GM23338 (cell line): ENCODE measurements around the gene UNK. TPM values are rescaled to one million over a fixed set of nuclear protein-coding genes. Genes with fewer than 3 reads are reported as not detected.
A peak's percentile ranks its signal among the peaks of the same experiment; 100 is the strongest.

Source experiments
- ATAC-seq: fragments of 200-7000 bp; cut with Tn5 transposase; 3 replicates; pipeline ENCODE4 v1.9.1; 2020
- DNase-seq: peaks from one replicate; pipeline ENCODE4 v3.0.0-alpha.2; 2015; ENCODE audit warnings: low spot score
- H2AFZ ChIP-seq: fragments of 200-600 bp; sonication (generic); 2 replicates; pipeline ENCODE4 v1.8.0; 2016; ENCODE audit warnings: antibody characterized with exemption, mild to moderate bottlenecking, moderate library complexity
- H3F3A ChIP-seq: fragments of 200-600 bp; sonication (generic); replicated peaks from 2 replicates; pipeline ENCODE4 v1.8.0; 2017; ENCODE audit warnings: antibody characterized with exemption, mixed run types, low read depth
- H3K27ac ChIP-seq: fragments of 200-600 bp; sonication (generic); 2 replicates; pipeline ENCODE4 v1.6.1; 2016; ENCODE audit warnings: low read depth
- H3K27me3 ChIP-seq: fragments of 200-600 bp; sonication (generic); 2 replicates; pipeline ENCODE4 v1.8.0; 2016; ENCODE audit warnings: mild to moderate bottlenecking, mixed run types, moderate library complexity; ENCODE audit not compliant: insufficient read depth
- H3K36me3 ChIP-seq: fragments of 200-600 bp; sonication (generic); 2 replicates; pipeline ENCODE4 v1.8.0; 2016; ENCODE audit warnings: mild to moderate bottlenecking; ENCODE audit not compliant: insufficient read depth
- H3K4me1 ChIP-seq: fragments of 200-600 bp; sonication (generic); 2 replicates; pipeline ENCODE4 v1.8.0; 2016; ENCODE audit warnings: mild to moderate bottlenecking, moderate library complexity; ENCODE audit not compliant: insufficient read depth
- H3K4me2 ChIP-seq: fragments of 200-600 bp; sonication (generic); 2 replicates; pipeline ENCODE4 v1.7.1; 2017; ENCODE audit warnings: mixed run types
- H3K4me3 ChIP-seq: fragments of 200-600 bp; sonication (generic); 2 replicates; pipeline ENCODE4 v1.6.1; 2016; ENCODE audit warnings: mixed run types
- H3K79me2 ChIP-seq: fragments of 200-600 bp; sonication (generic); replicated peaks from 2 replicates; pipeline ENCODE4 v1.8.0; 2017; ENCODE audit warnings: mild to moderate bottlenecking; ENCODE audit not compliant: insufficient read depth
- H3K9me2 ChIP-seq: fragments of 200-600 bp; sonication (generic); 2 replicates; pipeline ENCODE4 v1.8.0; 2017; ENCODE audit not compliant: insufficient read depth
- H4K20me1 ChIP-seq: fragments of 200-600 bp; sonication (generic); replicated peaks from 2 replicates; pipeline ENCODE4 v1.8.0; 2017; ENCODE audit warnings: mild to moderate bottlenecking; ENCODE audit not compliant: insufficient read depth
- H3K27ac Mint-ChIP-seq: 2 replicates; pipeline ENCODE4 v1.8.0; 2020; ENCODE audit warnings: inconsistent platforms, mild to moderate bottlenecking, moderate library complexity, mixed read lengths
- H3K27me3 Mint-ChIP-seq: 3 replicates; pipeline ENCODE4 v1.8.0; 2022; ENCODE audit warnings: low read depth, mild to moderate bottlenecking, moderate library complexity, mixed read lengths, inconsistent platforms; ENCODE audit not compliant: insufficient read depth, poor library complexity
- H3K36me3 Mint-ChIP-seq: 3 replicates; pipeline ENCODE4 v1.8.0; 2021; ENCODE audit warnings: low read depth, mild to moderate bottlenecking, inconsistent platforms, moderate library complexity, mixed read lengths
- H3K4me1 Mint-ChIP-seq: 3 replicates; pipeline ENCODE4 v1.8.0; 2020; ENCODE audit warnings: mild to moderate bottlenecking, inconsistent platforms, mixed read lengths
- H3K4me3 Mint-ChIP-seq: 3 replicates; pipeline ENCODE4 v1.8.0; 2021; ENCODE audit warnings: moderate library complexity, mild to moderate bottlenecking, inconsistent platforms, mixed read lengths
- H3K9me3 Mint-ChIP-seq: 3 replicates; pipeline ENCODE4 v1.8.0; 2020; ENCODE audit warnings: moderate library complexity, mild to moderate bottlenecking, inconsistent platforms, mixed read lengths
- CTCF ChIP-seq, 2 experiments: fragments of 200-600 bp in 1 of 2; sonication (generic) in 1 of 2; conservative IDR thresholded peaks; 2 replicates each; pipeline versions ENCODE4 v1.5.1 to v1.6.1; 2016 to 2017; ENCODE audit warnings: antibody characterized with exemption in 2 of 2, low read depth in 2 of 2, mild to moderate bottlenecking in 2 of 2, moderate library complexity in 1 of 2
- EZH2 ChIP-seq: fragments of 200-600 bp; sonication (generic); IDR thresholded peaks from one replicate; pipeline ENCODE4 v1.8.0; 2017; ENCODE audit warnings: antibody characterized with exemption, mild to moderate bottlenecking, low read depth; ENCODE audit not compliant: unreplicated experiment
- JUNB ChIP-seq: IDR thresholded peaks from one replicate; pipeline ENCODE4 v1.6.1; 2016; ENCODE audit warnings: antibody characterized with exemption; ENCODE audit not compliant: unreplicated experiment
- POLR2AphosphoS5 ChIP-seq: IDR thresholded peaks from 2 replicates; pipeline ENCODE4 v1.6.1; 2016; ENCODE audit warnings: antibody characterized with exemption, low read depth
- REST ChIP-seq: IDR thresholded peaks from one replicate; pipeline ENCODE4 v1.6.1; 2018; ENCODE audit warnings: antibody characterized with exemption; ENCODE audit not compliant: unreplicated experiment
- STAT1 ChIP-seq: IDR thresholded peaks from one replicate; pipeline ENCODE4 v1.6.1; 2016; ENCODE audit warnings: antibody characterized with exemption; ENCODE audit not compliant: unreplicated experiment
- ZNF114 ChIP-seq: fragments of 250-450 bp; sonication (Bioruptor Pico); IDR thresholded peaks from 2 replicates; pipeline ENCODE4 v1.5.0; 2020; ENCODE audit warnings: mild to moderate bottlenecking, moderate library complexity
- ZNF331 ChIP-seq: fragments of 250-450 bp; sonication (Bioruptor Pico); IDR thresholded peaks from 2 replicates; pipeline ENCODE4 v1.5.0; 2020; ENCODE audit warnings: low read depth, mild to moderate bottlenecking, moderate library complexity
- polyA plus RNA-seq: library from polyadenylated mRNA; unstranded; fragments of >200 nt; fragmentation: Nextera tagmentation; extraction: Ambion mirVana; gene quantifications from 2 replicates; pipeline ENCODE4 v1.2.1, GENCODE V29; 2016
- total RNA-seq: library from RNA; depleted of rRNA; stranded (reverse); fragments of >200 nt; shearing (Covaris generic); gene quantifications from 2 replicates; pipeline ENCODE4 v1.2.3, GENCODE V29; 2014
- TF ChIP-seq, protein P1 (sequence below): fragments of 250-450 bp; sonication (Bioruptor Pico); IDR thresholded peaks from 2 replicates; pipeline ENCODE4 v1.5.0; 2020; ENCODE audit warnings: mild to moderate bottlenecking, moderate library complexity

The UNK gene
- total and polyA plus RNA-seq, 2 experiments from 2014 or later: 21.8 to 65.2 TPM

GRCh38 chr17:75838410-75838809 lies 53.8 kb downstream of the UNK start:
- peaks cover 6% of the 10 kb centered on the region; the same call in 1 of the 2 replicates for H3K4me1 ChIP-seq
- no peaks in the 10 kb centered on the region; the same call in 2 of the 3 replicates for H3K9me3 Mint-ChIP-seq
- no peak overlapping the region for H3K4me2 ChIP-seq
- no peaks in the 10 kb centered on the region for H3K79me2 ChIP-seq
- DNase-seq (no peak), ATAC-seq (no peak)
- no peak overlapping the region for H3K4me3 Mint-ChIP-seq
- TF ChIP-seq, protein P1, sequence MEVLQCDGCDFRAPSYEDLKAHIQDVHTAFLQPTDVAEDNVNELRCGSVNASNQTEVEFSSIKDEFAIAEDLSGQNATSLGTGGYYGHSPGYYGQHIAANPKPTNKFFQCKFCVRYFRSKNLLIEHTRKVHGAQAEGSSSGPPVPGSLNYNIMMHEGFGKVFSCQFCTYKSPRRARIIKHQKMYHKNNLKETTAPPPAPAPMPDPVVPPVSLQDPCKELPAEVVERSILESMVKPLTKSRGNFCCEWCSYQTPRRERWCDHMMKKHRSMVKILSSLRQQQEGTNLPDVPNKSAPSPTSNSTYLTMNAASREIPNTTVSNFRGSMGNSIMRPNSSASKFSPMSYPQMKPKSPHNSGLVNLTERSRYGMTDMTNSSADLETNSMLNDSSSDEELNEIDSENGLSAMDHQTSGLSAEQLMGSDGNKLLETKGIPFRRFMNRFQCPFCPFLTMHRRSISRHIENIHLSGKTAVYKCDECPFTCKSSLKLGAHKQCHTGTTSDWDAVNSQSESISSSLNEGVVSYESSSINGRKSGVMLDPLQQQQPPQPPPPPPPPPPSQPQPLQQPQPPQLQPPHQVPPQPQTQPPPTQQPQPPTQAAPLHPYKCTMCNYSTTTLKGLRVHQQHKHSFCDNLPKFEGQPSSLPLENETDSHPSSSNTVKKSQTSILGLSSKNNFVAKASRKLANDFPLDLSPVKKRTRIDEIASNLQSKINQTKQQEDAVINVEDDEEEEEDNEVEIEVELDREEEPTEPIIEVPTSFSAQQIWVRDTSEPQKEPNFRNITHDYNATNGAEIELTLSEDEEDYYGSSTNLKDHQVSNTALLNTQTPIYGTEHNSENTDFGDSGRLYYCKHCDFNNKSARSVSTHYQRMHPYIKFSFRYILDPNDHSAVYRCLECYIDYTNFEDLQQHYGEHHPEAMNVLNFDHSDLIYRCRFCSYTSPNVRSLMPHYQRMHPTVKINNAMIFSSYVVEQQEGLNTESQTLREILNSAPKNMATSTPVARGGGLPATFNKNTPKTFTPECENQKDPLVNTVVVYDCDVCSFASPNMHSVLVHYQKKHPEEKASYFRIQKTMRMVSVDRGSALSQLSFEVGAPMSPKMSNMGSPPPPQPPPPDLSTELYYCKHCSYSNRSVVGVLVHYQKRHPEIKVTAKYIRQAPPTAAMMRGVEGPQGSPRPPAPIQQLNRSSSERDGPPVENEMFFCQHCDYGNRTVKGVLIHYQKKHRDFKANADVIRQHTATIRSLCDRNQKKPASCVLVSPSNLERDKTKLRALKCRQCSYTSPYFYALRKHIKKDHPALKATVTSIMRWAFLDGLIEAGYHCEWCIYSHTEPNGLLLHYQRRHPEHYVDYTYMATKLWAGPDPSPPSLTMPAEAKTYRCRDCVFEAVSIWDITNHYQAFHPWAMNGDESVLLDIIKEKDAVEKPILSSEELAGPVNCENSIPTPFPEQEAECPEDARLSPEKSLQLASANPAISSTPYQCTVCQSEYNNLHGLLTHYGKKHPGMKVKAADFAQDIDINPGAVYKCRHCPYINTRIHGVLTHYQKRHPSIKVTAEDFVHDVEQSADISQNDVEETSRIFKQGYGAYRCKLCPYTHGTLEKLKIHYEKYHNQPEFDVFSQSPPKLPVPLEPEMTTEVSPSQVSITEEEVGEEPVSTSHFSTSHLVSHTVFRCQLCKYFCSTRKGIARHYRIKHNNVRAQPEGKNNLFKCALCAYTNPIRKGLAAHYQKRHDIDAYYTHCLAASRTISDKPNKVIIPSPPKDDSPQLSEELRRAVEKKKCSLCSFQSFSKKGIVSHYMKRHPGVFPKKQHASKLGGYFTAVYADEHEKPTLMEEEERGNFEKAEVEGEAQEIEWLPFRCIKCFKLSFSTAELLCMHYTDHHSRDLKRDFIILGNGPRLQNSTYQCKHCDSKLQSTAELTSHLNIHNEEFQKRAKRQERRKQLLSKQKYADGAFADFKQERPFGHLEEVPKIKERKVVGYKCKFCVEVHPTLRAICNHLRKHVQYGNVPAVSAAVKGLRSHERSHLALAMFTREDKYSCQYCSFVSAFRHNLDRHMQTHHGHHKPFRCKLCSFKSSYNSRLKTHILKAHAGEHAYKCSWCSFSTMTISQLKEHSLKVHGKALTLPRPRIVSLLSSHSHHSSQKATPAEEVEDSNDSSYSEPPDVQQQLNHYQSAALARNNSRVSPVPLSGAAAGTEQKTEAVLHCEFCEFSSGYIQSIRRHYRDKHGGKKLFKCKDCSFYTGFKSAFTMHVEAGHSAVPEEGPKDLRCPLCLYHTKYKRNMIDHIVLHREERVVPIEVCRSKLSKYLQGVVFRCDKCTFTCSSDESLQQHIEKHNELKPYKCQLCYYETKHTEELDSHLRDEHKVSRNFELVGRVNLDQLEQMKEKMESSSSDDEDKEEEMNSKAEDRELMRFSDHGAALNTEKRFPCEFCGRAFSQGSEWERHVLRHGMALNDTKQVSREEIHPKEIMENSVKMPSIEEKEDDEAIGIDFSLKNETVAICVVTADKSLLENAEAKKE (CRISPR knock-in tag): no peak
- TF ChIP-seq JUNB: peak; percentile 52
- H3K9me2 ChIP-seq: no peaks in the 10 kb centered on the region
- H3K27ac ChIP-seq: no peak overlapping the region
- no peak overlapping the region for H3K27ac Mint-ChIP-seq
- H3K27me3 Mint-ChIP-seq: peaks cover 4% of the 10 kb centered on the region
- no peaks in the 10 kb centered on the region for H3K27me3 ChIP-seq
- no peak overlapping the region for H2AFZ ChIP-seq
- H3K4me3 ChIP-seq: no peak overlapping the region
- peaks cover 14% of the 10 kb centered on the region for H3K4me1 Mint-ChIP-seq
- H3F3A ChIP-seq: peaks cover 4% of the 10 kb centered on the region
- H3K36me3 ChIP-seq: no peaks in the 10 kb centered on the region
- H3K36me3 Mint-ChIP-seq: no peaks in the 10 kb centered on the region; the same call in 2 of the 3 replicates
- no peaks in the 10 kb centered on the region for H4K20me1 ChIP-seq

DNA sequence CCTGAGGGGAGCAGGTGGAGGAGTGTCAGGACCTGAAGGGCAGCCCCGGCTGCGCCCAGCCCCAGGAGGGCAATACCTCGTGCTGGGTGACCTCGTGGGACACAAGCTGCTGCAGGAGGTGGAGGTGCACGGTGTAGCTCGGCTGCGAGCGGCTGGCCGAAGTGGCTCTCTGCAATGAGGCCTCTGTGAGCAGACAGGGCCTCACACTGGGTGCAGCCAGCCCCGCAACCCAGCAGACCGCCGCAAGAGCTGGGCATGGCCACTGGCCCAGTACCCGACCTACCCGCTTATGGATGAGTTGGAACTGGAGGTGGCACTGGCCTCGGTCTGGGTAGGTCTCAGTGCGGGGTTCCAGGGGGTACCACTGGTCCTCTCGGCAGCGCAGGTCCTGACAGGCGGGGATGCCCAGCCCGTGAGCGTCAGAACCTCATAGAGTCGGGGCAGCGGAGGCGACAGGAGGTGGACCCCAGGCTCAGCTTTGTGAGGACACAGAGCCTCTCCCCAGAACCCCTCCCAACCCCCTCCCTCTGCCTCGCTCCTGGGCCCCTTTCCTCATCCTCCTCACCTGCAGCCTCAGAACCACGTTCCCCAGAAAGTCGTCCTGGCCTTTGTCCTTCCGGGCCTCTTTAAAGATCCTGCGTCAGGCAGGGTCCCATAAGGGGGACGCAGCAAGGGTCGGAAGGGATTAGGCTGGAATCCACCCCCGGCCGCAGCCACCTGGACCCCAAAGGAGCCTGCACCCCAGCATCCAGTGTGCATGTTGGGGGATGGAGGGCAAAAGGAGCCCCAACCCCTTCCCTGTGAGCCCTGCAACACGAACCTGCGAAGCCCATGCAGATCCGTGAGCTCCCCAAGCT lies 55.6 kb downstream of the UNK start:
- no peak overlapping the region for H3K4me3 Mint-ChIP-seq
- no peak overlapping the region for H3K4me2 ChIP-seq
- H3K79me2 ChIP-seq: no peaks in the 10 kb centered on the region
- H3K4me1 ChIP-seq: peaks cover 8% of the 10 kb centered on the region
- H3K27ac ChIP-seq: no peak overlapping the region
- H3K27ac Mint-ChIP-seq: no peak overlapping the region
- H3K4me1 Mint-ChIP-seq: peaks cover 7% of the 10 kb centered on the region; the same call in 2 of the 3 replicates
- no peaks in the 10 kb centered on the region for H3F3A ChIP-seq
- no peak for ATAC-seq
- H3K4me3 ChIP-seq: no peak overlapping the region
- DNase-seq: no peak
- H3K36me3 ChIP-seq: no peaks in the 10 kb centered on the region
- no peaks in the 10 kb centered on the region for H4K20me1 ChIP-seq
- no peaks in the 10 kb centered on the region; the same call in 2 of the 3 replicates for H3K9me3 Mint-ChIP-seq
- H2AFZ ChIP-seq: no peak overlapping the region
- H3K9me2 ChIP-seq: no peaks in the 10 kb centered on the region
- H3K27me3 ChIP-seq: no peaks in the 10 kb centered on the region
- H3K36me3 Mint-ChIP-seq: no peaks in the 10 kb centered on the region
- H3K27me3 Mint-ChIP-seq: peaks cover 4% of the 10 kb centered on the region
- TF ChIP-seq EZH2: no peak
- no peak for TF ChIP-seq REST
- TF ChIP-seq JUNB: no peak
- TF ChIP-seq ZNF331 (CRISPR knock-in tag): no peak
- no peak for TF ChIP-seq CTCF (conservative IDR thresholded peaks at IDR 0.05; ENCODE audit: low read depth in 2 of 2)
- no peak for TF ChIP-seq ZNF114 (CRISPR knock-in tag)
- no peak for TF ChIP-seq POLR2AphosphoS5
- TF ChIP-seq STAT1: no peak
